SH-SY5Y (cell line): ENCODE data around the gene ASB8.

Experiments
- GATA2 ChIP-seq: IDR thresholded peaks from 2 replicates; pipeline ENCODE4 v1.6.1; 2011; ENCODE audit warnings: mild to moderate bottlenecking, low read depth, low read length
- GATA3 ChIP-seq: IDR thresholded peaks from 2 replicates; pipeline ENCODE4 v1.6.1; 2011; ENCODE audit warnings: low read depth, mild to moderate bottlenecking, low read length, moderate library complexity

DNA sequence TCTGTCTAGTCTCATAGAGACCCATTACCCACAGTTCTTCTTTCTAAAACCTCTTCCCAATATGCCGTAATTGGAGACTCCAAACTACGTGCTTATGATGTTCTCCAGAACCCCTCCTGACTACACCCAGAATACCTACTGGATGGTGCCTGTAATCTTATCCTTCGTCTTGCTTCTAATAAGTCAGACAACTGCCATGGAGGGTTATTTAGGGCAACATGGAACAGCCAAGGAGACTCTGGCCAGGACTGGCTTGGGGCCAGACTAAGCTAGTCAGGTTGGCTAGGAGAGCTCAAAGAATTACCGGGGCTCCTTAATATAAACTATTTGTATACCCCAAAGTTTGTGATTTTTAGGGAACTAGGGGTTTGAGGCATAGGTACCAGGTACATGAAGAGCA is 31.3 kb downstream of the ASB8 start:
- TF ChIP-seq GATA2: no peak
- TF ChIP-seq GATA3: no peak
